ENCODE data around the gene NDUFS6. TPM values are rescaled to one million over a fixed set of nuclear protein-coding genes. Genes with fewer than 3 reads are reported as not detected.

Gene NDUFS6
- total and polyA plus RNA-seq, 4 donors: 18.0 to 67.9 (median 39.6) TPM

- WGBS, 2 donors: 87 to 93% methylated on average over 15 of the region's 15 CpGs
- TF ChIP-seq CTCF (IDR thresholded peaks at IDR 0.05; ENCODE audit: control extremely low read depth, extremely low read depth): no peak
- H3K36me3 ChIP-seq (ENCODE audit: control insufficient read depth in 4 of 4, insufficient read depth in 4 of 4, low read length in 4 of 4): peaks cover 8 to 35% (median 30%) of the 10 kb centered on the region in 4 donors
These were observed 2.9 kb downstream of the NDUFS6 start for GRCh38 chr5:1804001-1804690.

DNA sequence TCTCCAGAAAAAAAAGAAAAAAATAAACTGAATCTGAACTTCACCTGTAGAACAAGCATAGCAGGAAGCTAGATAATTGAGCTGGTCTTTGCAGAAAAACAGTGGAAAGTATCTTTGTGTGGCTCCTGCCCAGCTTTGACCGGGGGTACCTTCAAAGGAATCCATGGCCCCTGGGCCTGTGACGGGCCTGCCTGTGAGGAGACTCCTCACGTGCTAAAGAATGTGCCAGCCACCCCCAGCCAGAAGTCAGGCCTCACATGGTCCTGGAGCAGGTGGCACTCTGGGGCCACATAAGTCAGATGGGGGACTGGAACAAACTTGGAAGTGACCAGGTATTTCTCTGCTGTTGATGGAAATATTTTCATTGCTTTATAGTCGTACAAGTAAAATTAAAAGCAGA, 4.1 kb downstream of the NDUFS6 start:
- Histone ChIP-seq H3K27ac (ENCODE audit: low read depth in 1 of 2, low read length in 1 of 2) (peak overlapping the region in 1 of 2 donors; percentile 57), H3K9ac (ENCODE audit: insufficient read depth in 1 of 2, low read length in 2 of 2) (no peak overlapping the region), H3K27me3 (ENCODE audit: control insufficient read depth in 3 of 3, insufficient read depth in 3 of 3, low read length in 2 of 3) (no peaks in the 10 kb centered on the region), H3K9me3 (ENCODE audit: control insufficient read depth in 4 of 4, insufficient read depth in 3 of 4, low read length in 3 of 4) (no peaks in the 10 kb centered on the region), H3K4me3 (no peak overlapping the region), H3K36me3 (ENCODE audit: control insufficient read depth in 4 of 4, insufficient read depth in 4 of 4, low read length in 4 of 4) (peaks cover 8 to 45% (median 31%) of the 10 kb centered on the region in 4 donors), H3K4me1 (ENCODE audit: control insufficient read depth in 5 of 5, insufficient read depth in 5 of 5, low read length in 5 of 5) (peaks cover 0 to 14% (median 0%) of the 10 kb centered on the region in 5 donors)
- no peak for ATAC-seq (ENCODE audit: insufficient read depth, low FRiP score)
- 86 to 100% methylated on average over 4 of the region's 4 CpGs for WGBS, 2 donors
- no peak for DNase-seq
- TF ChIP-seq CTCF (IDR thresholded peaks at IDR 0.05; ENCODE audit: control extremely low read depth, extremely low read depth): no peak

More at GRCh38 chr5:1804001-1804690, 2.9 kb downstream of the NDUFS6 start:
- DNase-seq (no peak), ATAC-seq (ENCODE audit: insufficient read depth, low FRiP score) (no peak)
- Histone ChIP-seq H3K4me3 (no peak overlapping the region), H3K9me3 (ENCODE audit: control insufficient read depth in 4 of 4, insufficient read depth in 3 of 4, low read length in 3 of 4) (no peaks in the 10 kb centered on the region), H3K9ac (ENCODE audit: insufficient read depth in 1 of 2, low read length in 2 of 2) (no peak overlapping the region), H3K4me1 (ENCODE audit: control insufficient read depth in 5 of 5, insufficient read depth in 5 of 5, low read length in 5 of 5) (peaks cover 0 to 17% (median 0%) of the 10 kb centered on the region in 5 donors), H3K27ac (ENCODE audit: low read depth in 1 of 2, low read length in 1 of 2) (peak overlapping the region in 1 of 2 donors; percentile 78), H3K27me3 (ENCODE audit: control insufficient read depth in 3 of 3, insufficient read depth in 3 of 3, low read length in 2 of 3) (no peaks in the 10 kb centered on the region)

- peaks cover 8 to 45% (median 31%) of the 10 kb centered on the region in 4 donors for H3K36me3 ChIP-seq (ENCODE audit: control insufficient read depth in 4 of 4, insufficient read depth in 4 of 4, low read length in 4 of 4)
- ATAC-seq (ENCODE audit: insufficient read depth, low FRiP score) (no peak), DNase-seq (no peak)
- no peak overlapping the region for H3K4me3 ChIP-seq
- H3K27me3 ChIP-seq (ENCODE audit: control insufficient read depth in 3 of 3, insufficient read depth in 3 of 3, low read length in 2 of 3): no peaks in the 10 kb centered on the region
- WGBS, 2 donors: 94% methylated on average over 10 of the region's 10 CpGs
- peaks cover 0 to 11% (median 0%) of the 10 kb centered on the region in 5 donors for H3K4me1 ChIP-seq (ENCODE audit: control insufficient read depth in 5 of 5, insufficient read depth in 5 of 5, low read length in 5 of 5)
- no peaks in the 10 kb centered on the region for H3K9me3 ChIP-seq (ENCODE audit: control insufficient read depth in 4 of 4, insufficient read depth in 3 of 4, low read length in 3 of 4)
- no peak overlapping the region for H3K27ac ChIP-seq (ENCODE audit: low read depth in 1 of 2, low read length in 1 of 2)
- H3K9ac ChIP-seq (ENCODE audit: insufficient read depth in 1 of 2, low read length in 2 of 2): no peak overlapping the region
- no peak for TF ChIP-seq CTCF (IDR thresholded peaks at IDR 0.05; ENCODE audit: control extremely low read depth, extremely low read depth)
These were observed 4.5 kb downstream of the NDUFS6 start for GRCh38 chr5:1805736-1806135.
